Hepatocyte (in vitro differentiated cells): ENCODE results near the gene MPZL2. TPM values are rescaled to one million over a fixed set of nuclear protein-coding genes. Genes with fewer than 3 reads are reported as not detected.
A peak's percentile ranks its signal among the peaks of the same experiment; 100 is the strongest.

Experiments used
- DNase-seq: peaks from one replicate; pipeline ENCODE4 v3.0.0-alpha.2; 2016; ENCODE audit warnings: low spot score
- H2AFZ ChIP-seq: fragments of 200-600 bp; sonication (generic); 2 replicates; pipeline ENCODE4 v1.6.0; 2016; ENCODE audit warnings: antibody characterized with exemption, mild to moderate bottlenecking
- H3K27ac ChIP-seq: fragments of 200-600 bp; sonication (generic); 2 replicates; pipeline ENCODE4 v1.5.1; 2016; ENCODE audit warnings: mild to moderate bottlenecking
- H3K27me3 ChIP-seq: fragments of 200-600 bp; sonication (generic); 2 replicates; pipeline ENCODE4 v1.6.1; 2016
- H3K36me3 ChIP-seq: fragments of 200-600 bp; sonication (generic); replicated peaks from 2 replicates; pipeline ENCODE4 v1.5.1; 2016; ENCODE audit warnings: low read depth; ENCODE audit not compliant: insufficient read depth
- H3K4me1 ChIP-seq: fragments of 200-600 bp; sonication (generic); 2 replicates; pipeline ENCODE4 v1.5.1; 2016; ENCODE audit warnings: mild to moderate bottlenecking, moderate library complexity; ENCODE audit not compliant: insufficient read depth
- H3K4me2 ChIP-seq: fragments of 200-600 bp; sonication (generic); 2 replicates; pipeline ENCODE4 v1.6.0; 2016
- H3K4me3 ChIP-seq: fragments of 200-600 bp; sonication (generic); 2 replicates; pipeline ENCODE4 v1.5.1; 2016; ENCODE audit warnings: mild to moderate bottlenecking
- H3K79me2 ChIP-seq: fragments of 200-600 bp; sonication (generic); 2 replicates; pipeline ENCODE4 v1.6.0; 2017; ENCODE audit warnings: mild to moderate bottlenecking
- H3K9me2 ChIP-seq: fragments of 200-600 bp; sonication (generic); replicated peaks from 2 replicates; pipeline ENCODE4 v1.6.0; 2017; ENCODE audit warnings: mild to moderate bottlenecking; ENCODE audit not compliant: insufficient read depth
- H3K9me3 ChIP-seq: fragments of 200-600 bp; sonication (generic); 2 replicates; pipeline ENCODE4 v1.5.1; 2016; ENCODE audit warnings: low read depth, mild to moderate bottlenecking
- H4K20me1 ChIP-seq: fragments of 200-600 bp; sonication (generic); 2 replicates; pipeline ENCODE4 v1.6.0; 2016; ENCODE audit warnings: mild to moderate bottlenecking; ENCODE audit not compliant: insufficient read depth, poor library complexity, severe bottlenecking
- EZH2 ChIP-seq: fragments of 200-600 bp; sonication (generic); IDR thresholded peaks from 2 replicates; pipeline ENCODE4 v1.6.1; 2016; ENCODE audit warnings: antibody characterized with exemption, mild to moderate bottlenecking, borderline replicate concordance
- EZH2phosphoT487 ChIP-seq: fragments of 200-600 bp; sonication (generic); IDR thresholded peaks from one replicate; pipeline ENCODE4 v1.6.1; 2018; ENCODE audit warnings: antibody characterized with exemption, mild to moderate bottlenecking, low read depth, moderate library complexity; ENCODE audit not compliant: unreplicated experiment, severe bottlenecking
- WGBS: methylation state at CpG from one replicate; pipeline ENCODE4 v1.1.6; 2016; ENCODE audit warnings: low lambda C conversion rate; ENCODE audit errors: missing lambda C conversion rate; 5-methylcytosine and 5-hydroxymethylcytosine counted together
- polyA plus RNA-seq: library from polyadenylated mRNA; unstranded; fragments of >200 nt; fragmentation: Nextera tagmentation; extraction: Ambion mirVana; gene quantifications from 2 replicates; pipeline ENCODE4 v1.2.1, GENCODE V29; 2016
- total RNA-seq: library from RNA; depleted of rRNA; stranded (reverse); fragments of >200 nt; gene quantifications from 2 replicates; pipeline ENCODE4 v1.2.3, GENCODE V29; 2014
- TF ChIP-seq, protein P1 (sequence below): fragments of 200-600 bp; sonication (generic); IDR thresholded peaks from 2 replicates; pipeline ENCODE4 v1.5.1; 2016; ENCODE audit warnings: antibody characterized with exemption, mild to moderate bottlenecking; ENCODE audit not compliant: poor library complexity

Gene MPZL2
- total and polyA plus RNA-seq, 2 experiments from 2014 or later, result 47.2 to 48.0 TPM

DNA sequence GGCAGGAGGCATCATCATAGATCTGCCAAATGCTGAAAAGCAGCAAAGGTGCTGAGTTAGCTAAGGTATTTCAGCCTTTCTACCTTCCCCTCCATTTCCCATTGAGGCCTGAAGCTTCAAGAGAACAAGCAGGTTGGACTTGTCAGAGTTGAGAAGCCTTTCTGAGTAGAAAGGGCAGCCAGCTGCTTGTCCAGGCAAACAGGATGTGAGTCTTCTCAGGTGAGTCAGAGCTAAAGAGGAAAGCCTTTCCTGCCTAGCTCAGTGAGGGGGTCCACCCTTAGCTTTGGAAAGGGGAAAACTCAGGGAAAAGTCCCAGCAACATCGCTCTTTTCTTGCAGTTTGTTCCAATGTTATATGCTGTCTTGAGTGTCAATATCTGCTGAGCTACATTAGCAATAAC lies 13.2 kb upstream of the MPZL2 start:
- Histone ChIP-seq H3K27ac (peak overlapping the region; percentile 49), H3K4me3 (no peak overlapping the region), H3K4me1 (no peaks in the 10 kb centered on the region), H3K9me3 (no peaks in the 10 kb centered on the region), H3K9me2 (no peaks in the 10 kb centered on the region), H2AFZ (no peak overlapping the region), H3K79me2 (no peaks in the 10 kb centered on the region), H3K4me2 (no peak overlapping the region), H3K27me3 (no peaks in the 10 kb centered on the region), H3K36me3 (no peaks in the 10 kb centered on the region), H4K20me1 (no peaks in the 10 kb centered on the region)
- no peak for DNase-seq
- TF ChIP-seq, protein P1, sequence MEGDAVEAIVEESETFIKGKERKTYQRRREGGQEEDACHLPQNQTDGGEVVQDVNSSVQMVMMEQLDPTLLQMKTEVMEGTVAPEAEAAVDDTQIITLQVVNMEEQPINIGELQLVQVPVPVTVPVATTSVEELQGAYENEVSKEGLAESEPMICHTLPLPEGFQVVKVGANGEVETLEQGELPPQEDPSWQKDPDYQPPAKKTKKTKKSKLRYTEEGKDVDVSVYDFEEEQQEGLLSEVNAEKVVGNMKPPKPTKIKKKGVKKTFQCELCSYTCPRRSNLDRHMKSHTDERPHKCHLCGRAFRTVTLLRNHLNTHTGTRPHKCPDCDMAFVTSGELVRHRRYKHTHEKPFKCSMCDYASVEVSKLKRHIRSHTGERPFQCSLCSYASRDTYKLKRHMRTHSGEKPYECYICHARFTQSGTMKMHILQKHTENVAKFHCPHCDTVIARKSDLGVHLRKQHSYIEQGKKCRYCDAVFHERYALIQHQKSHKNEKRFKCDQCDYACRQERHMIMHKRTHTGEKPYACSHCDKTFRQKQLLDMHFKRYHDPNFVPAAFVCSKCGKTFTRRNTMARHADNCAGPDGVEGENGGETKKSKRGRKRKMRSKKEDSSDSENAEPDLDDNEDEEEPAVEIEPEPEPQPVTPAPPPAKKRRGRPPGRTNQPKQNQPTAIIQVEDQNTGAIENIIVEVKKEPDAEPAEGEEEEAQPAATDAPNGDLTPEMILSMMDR, result no peak
- TF ChIP-seq EZH2 (no peak), EZH2phosphoT487 (no peak)
- 86% methylated on average over 1 of the region's 1 CpG for WGBS

DNA sequence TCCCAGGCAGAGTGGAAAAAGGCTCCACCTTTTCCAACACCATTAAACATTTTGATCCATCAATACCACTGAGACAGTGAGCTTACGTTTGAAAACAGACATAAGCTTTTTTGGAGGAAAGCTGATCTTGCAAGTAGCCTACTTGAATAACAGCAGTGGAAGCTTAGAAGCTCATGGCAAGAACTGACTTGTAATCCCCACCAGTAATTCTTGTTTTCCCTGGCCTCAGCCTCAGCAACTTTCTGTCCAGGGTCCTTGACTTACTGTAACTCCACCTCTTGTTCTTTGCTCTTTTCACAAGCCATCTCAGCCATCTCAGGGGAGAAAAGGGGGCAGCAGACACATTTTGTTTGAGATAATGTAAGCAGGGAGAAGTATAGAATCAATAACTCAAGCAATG lies 12.3 kb upstream of the MPZL2 start:
- H3K9me2 ChIP-seq, result no peaks in the 10 kb centered on the region
- H3K4me1 ChIP-seq, result peaks cover 3% of the 10 kb centered on the region
- no peak overlapping the region for H2AFZ ChIP-seq
- no peak overlapping the region for H3K4me3 ChIP-seq
- no peaks in the 10 kb centered on the region for H3K36me3 ChIP-seq
- H3K9me3 ChIP-seq, result no peaks in the 10 kb centered on the region
- no peak overlapping the region for H3K4me2 ChIP-seq
- 67% methylated on average over 1 of the region's 1 CpG for WGBS
- H4K20me1 ChIP-seq, result no peaks in the 10 kb centered on the region
- H3K79me2 ChIP-seq, result no peaks in the 10 kb centered on the region
- TF ChIP-seq, protein P1, result no peak
- TF ChIP-seq EZH2 (no peak), EZH2phosphoT487 (no peak)
- H3K27ac ChIP-seq, result peak overlapping the region; percentile 40
- DNase-seq, result no peak
- no peaks in the 10 kb centered on the region for H3K27me3 ChIP-seq

DNA sequence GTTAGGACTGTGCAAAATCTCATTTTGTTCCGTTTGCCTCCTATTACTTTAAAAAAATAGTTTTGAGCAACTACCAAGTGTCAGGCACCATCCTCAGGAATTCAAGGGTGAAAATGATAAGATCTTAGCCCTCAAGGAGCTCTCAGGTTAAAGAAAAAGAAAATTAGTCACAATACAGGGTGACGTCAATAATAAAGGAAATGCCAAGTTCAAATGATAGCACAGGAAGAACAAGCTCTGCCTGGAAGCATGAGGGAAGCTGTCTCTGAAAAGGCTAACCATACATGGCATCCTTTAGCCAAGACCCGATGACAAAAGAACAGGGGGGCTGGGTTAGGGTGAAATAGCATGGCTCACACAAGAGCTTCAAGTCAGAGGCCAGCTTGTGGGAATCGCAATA lies 11.1 kb upstream of the MPZL2 start:
- TF ChIP-seq, protein P1, result no peak
- no peak for TF ChIP-seq EZH2phosphoT487
- TF ChIP-seq EZH2, result no peak
- Histone ChIP-seq H4K20me1 (no peaks in the 10 kb centered on the region), H2AFZ (no peak overlapping the region), H3K9me2 (no peaks in the 10 kb centered on the region), H3K4me2 (no peak overlapping the region), H3K27ac (peak overlapping the region; percentile 27), H3K36me3 (no peaks in the 10 kb centered on the region), H3K4me1 (peaks cover 3% of the 10 kb centered on the region), H3K79me2 (no peaks in the 10 kb centered on the region), H3K9me3 (no peaks in the 10 kb centered on the region), H3K27me3 (no peaks in the 10 kb centered on the region), H3K4me3 (no peak overlapping the region)
- DNase-seq, result no peak
- 74% methylated on average over 4 of the region's 4 CpGs for WGBS

DNA sequence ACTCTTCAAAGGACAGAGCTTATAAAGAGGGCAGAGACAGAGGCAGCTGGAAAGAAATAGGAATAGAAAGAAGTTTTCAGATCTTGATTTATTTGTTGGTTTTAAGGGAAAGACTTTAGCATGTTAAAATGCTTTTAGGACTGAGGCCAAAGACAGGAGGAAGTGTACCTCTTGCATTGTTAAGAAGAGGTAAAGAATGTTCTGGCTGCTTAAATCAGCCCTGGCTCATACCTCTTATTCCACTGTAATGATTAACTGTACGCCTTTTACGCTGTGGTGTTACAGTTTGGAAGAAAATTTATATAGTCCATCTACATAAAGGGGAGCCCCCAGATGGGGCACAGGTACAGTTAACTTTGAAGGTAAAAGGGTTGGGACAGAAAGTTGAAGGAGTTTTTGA lies 10.1 kb upstream of the MPZL2 start:
- no peak overlapping the region for H3K27ac ChIP-seq
- peaks cover 3% of the 10 kb centered on the region for H3K4me1 ChIP-seq
- 73% methylated on average over 2 of the region's 2 CpGs for WGBS
- no peaks in the 10 kb centered on the region for H3K9me3 ChIP-seq
- H3K4me2 ChIP-seq, result no peak overlapping the region
- H4K20me1 ChIP-seq, result no peaks in the 10 kb centered on the region
- H3K27me3 ChIP-seq, result no peaks in the 10 kb centered on the region
- H3K36me3 ChIP-seq, result no peaks in the 10 kb centered on the region
- TF ChIP-seq EZH2 (no peak), EZH2phosphoT487 (no peak)
- TF ChIP-seq, protein P1, result no peak
- no peak for DNase-seq
- H3K79me2 ChIP-seq, result no peaks in the 10 kb centered on the region
- H2AFZ ChIP-seq, result no peak overlapping the region
- no peak overlapping the region for H3K4me3 ChIP-seq
- no peaks in the 10 kb centered on the region for H3K9me2 ChIP-seq
